H1 (cell line): ENCODE results near the gene PDS5A. TPM values are rescaled to one million over a fixed set of nuclear protein-coding genes. Genes with fewer than 3 reads are reported as not detected.
"Not testable (repeated sequence)": the region's sequence is repeated elsewhere in the genome, so short reads cannot be mapped to it uniquely, and the experiment has no call there.

Source experiments
- CTCF ChIA-PET: fragments of 300-600 bp; sonication (Branson Sonifier 250); formaldehyde crosslinking; loops from one replicate; lab custom pipeline; 2021; ENCODE audit not compliant: partially characterized antibody; lab: Charles Lee
- POLR2A ChIA-PET: fragments of 300-600 bp; sonication (Branson Sonifier 250); formaldehyde crosslinking; loops from one replicate; lab custom pipeline; 2021; ENCODE audit warnings: inconsistent platforms; ENCODE audit not compliant: partially characterized antibody; lab: Charles Lee
- DNase-seq, 2 experiments: peaks; one replicate each; pipeline versions ENCODE4 v3.0.0 to v3.0.0-alpha.2; 2010 to 2022; ENCODE audit warnings: low spot score in 2 of 2, low read depth in 1 of 2, mixed read lengths in 1 of 2
- FAIRE-seq: peaks from 2 replicates; lab custom pipeline; 2011; peaks lifted over from hg19 to GRCh38; lab: Jason Lieb, UNC
- H2AFZ ChIP-seq: 2 replicates; pipeline ENCODE4 v1.8.1; 2012; ENCODE audit warnings: low read length, inconsistent platforms
- H2AK5ac ChIP-seq: 2 replicates; pipeline ENCODE4 v1.6.1; 2013; ENCODE audit warnings: low read depth, low read length
- H2BK120ac ChIP-seq: replicated peaks from 2 replicates; pipeline ENCODE3; 2013; ENCODE audit warnings: low read depth, low read length, inconsistent platforms
- H2BK12ac ChIP-seq: 2 replicates; pipeline ENCODE4 v1.6.1; 2013; ENCODE audit warnings: low read depth, low read length
- H2BK15ac ChIP-seq: 2 replicates; pipeline ENCODE4 v1.6.1; 2013; ENCODE audit warnings: low read length
- H2BK20ac ChIP-seq: 2 replicates; pipeline ENCODE4 v1.6.1; 2013; ENCODE audit warnings: low read length
- H2BK5ac ChIP-seq: 2 replicates; pipeline ENCODE4 v1.6.1; 2013; ENCODE audit warnings: low read depth, low read length
- H3K14ac ChIP-seq: 2 replicates; pipeline ENCODE4 v1.6.1; 2013; ENCODE audit warnings: inconsistent platforms; ENCODE audit not compliant: insufficient read length
- H3K18ac ChIP-seq: 2 replicates; pipeline ENCODE4 v1.6.1; 2013; ENCODE audit warnings: low read length; ENCODE audit errors: extremely low read depth
- H3K23ac ChIP-seq: 2 replicates; pipeline ENCODE4 v1.6.1; 2013; ENCODE audit warnings: inconsistent platforms; ENCODE audit not compliant: insufficient read length
- H3K23me2 ChIP-seq: 2 replicates; pipeline ENCODE4 v1.6.1; 2013; ENCODE audit warnings: low read depth, low read length
- H3K27ac ChIP-seq: 2 replicates; pipeline ENCODE4 v1.6.1; 2011; ENCODE audit warnings: low read depth, low read length, inconsistent platforms
- H3K27me3 ChIP-seq, 4 experiments: replicated peaks in 1 of 4; 1 replicate in 1 of 4; 2 replicates in 3 of 4; pipeline versions ENCODE4 v1.6.1 to v1.8.1; 2011 to 2013; ENCODE audit warnings: low read length in 3 of 4, mild to moderate bottlenecking in 3 of 4, inconsistent platforms in 2 of 4, mixed read lengths in 2 of 4, moderate library complexity in 1 of 4; ENCODE audit not compliant: control insufficient read depth in 3 of 4, insufficient read depth in 3 of 4; ENCODE audit errors: extremely low read depth in 1 of 4
- H3K36me3 ChIP-seq, 4 experiments: 2 replicates each; pipeline versions ENCODE4 v1.6.1 to v1.8.1; 2011 to 2013; ENCODE audit warnings: mild to moderate bottlenecking in 4 of 4, low read length in 3 of 4, moderate library complexity in 2 of 4, control low read depth in 1 of 4, inconsistent platforms in 1 of 4; ENCODE audit not compliant: insufficient read depth in 4 of 4, control insufficient read depth in 2 of 4
- H3K4ac ChIP-seq: replicated peaks from 2 replicates; pipeline ENCODE3; 2013; ENCODE audit warnings: low read length, low read depth, mixed read lengths, inconsistent platforms; ENCODE audit not compliant: insufficient read length
- H3K4me1 ChIP-seq, 4 experiments: replicated peaks in 1 of 4; 1 replicate in 1 of 4; 2 replicates in 3 of 4; pipeline versions ENCODE4 v1.6.1 to v1.8.1; 2011 to 2013; ENCODE audit warnings: low read length in 3 of 4, inconsistent platforms in 2 of 4, mixed read lengths in 1 of 4; ENCODE audit not compliant: insufficient read depth in 4 of 4, control insufficient read depth in 3 of 4
- H3K4me2 ChIP-seq, 2 experiments: 2 replicates each; pipeline versions ENCODE4 v1.6.1 to v1.8.1; 2011 to 2013; ENCODE audit warnings: low read depth in 2 of 2, low read length in 2 of 2, control low read depth in 1 of 2, inconsistent platforms in 1 of 2, mild to moderate bottlenecking in 1 of 2; ENCODE audit not compliant: insufficient read depth in 1 of 2
- H3K4me3 ChIP-seq, 4 experiments: fragments of 200-600, 300-600 bp in 1 of 4; sonication (generic), shearing (Covaris generic), sonication (Bioruptor Twin) in 1 of 4; 2 replicates each; pipeline versions ENCODE4 v1.5.1 to v1.8.1; 2011 to 2016; ENCODE audit warnings: low read length in 4 of 4, low read depth in 3 of 4, control low read depth in 2 of 4, inconsistent platforms in 2 of 4, mild to moderate bottlenecking in 2 of 4, mixed read lengths in 1 of 4, moderate library complexity in 1 of 4; ENCODE audit not compliant: insufficient read depth in 2 of 4; ENCODE audit errors: extremely low read depth in 1 of 4
- H3K56ac ChIP-seq: replicated peaks from 2 replicates; pipeline ENCODE3; 2013; ENCODE audit warnings: low read depth, mild to moderate bottlenecking, mixed read lengths, low read length, inconsistent platforms; ENCODE audit not compliant: insufficient read length
- H3K79me1 ChIP-seq: 2 replicates; pipeline ENCODE4 v1.6.1; 2013; ENCODE audit warnings: low read depth, low read length, control low read depth
- H3K79me2 ChIP-seq, 2 experiments: 2 replicates each; pipeline versions ENCODE4 v1.6.1 to v1.8.1; 2012 to 2013; ENCODE audit warnings: low read length in 2 of 2, mild to moderate bottlenecking in 2 of 2, inconsistent platforms in 1 of 2; ENCODE audit not compliant: insufficient read depth in 2 of 2, control insufficient read depth in 1 of 2
- H3K9ac ChIP-seq, 4 experiments: replicated peaks in 1 of 4; 1 replicate in 1 of 4; 2 replicates in 3 of 4; pipeline versions ENCODE4 v1.6.1 to v1.8.1; 2011 to 2013; ENCODE audit warnings: low read depth in 3 of 4, low read length in 3 of 4, control low read depth in 2 of 4, mild to moderate bottlenecking in 2 of 4, moderate library complexity in 2 of 4, inconsistent platforms in 1 of 4; ENCODE audit errors: extremely low read depth in 1 of 4
- H3K9me3 ChIP-seq, 2 experiments: 2 replicates each; pipeline versions ENCODE4 v1.6.1 to v1.8.1; 2012 to 2013; ENCODE audit warnings: mild to moderate bottlenecking in 2 of 2, moderate library complexity in 2 of 2, control low read depth in 1 of 2, inconsistent platforms in 1 of 2, low read depth in 1 of 2, low read length in 1 of 2, mixed read lengths in 1 of 2; ENCODE audit not compliant: insufficient read depth in 2 of 2
- H4K20me1 ChIP-seq, 2 experiments: replicated peaks in 1 of 2; 2 replicates each; pipeline versions ENCODE3 to v1.8.1; 2011 to 2013; ENCODE audit warnings: inconsistent platforms in 2 of 2, low read length in 2 of 2, mild to moderate bottlenecking in 1 of 2; ENCODE audit not compliant: insufficient read depth in 2 of 2, control insufficient read depth in 1 of 2
- H4K5ac ChIP-seq: 2 replicates; pipeline ENCODE4 v1.6.1; 2013; ENCODE audit warnings: low read length, low read depth, mixed read lengths, inconsistent platforms; ENCODE audit not compliant: insufficient read length
- H4K8ac ChIP-seq: 2 replicates; pipeline ENCODE4 v1.8.0; 2013; ENCODE audit warnings: mild to moderate bottlenecking, moderate library complexity, low read length, inconsistent platforms; ENCODE audit not compliant: insufficient read depth; ENCODE audit errors: extremely low read depth
- H4K91ac ChIP-seq: replicated peaks from 2 replicates; pipeline ENCODE3; 2013; ENCODE audit warnings: low read length, mixed read lengths, inconsistent platforms; ENCODE audit not compliant: insufficient read length
- WGBS, 2 experiments: shearing (Covaris generic) in 1 of 2; methylation state at CpG; one replicate each; pipeline versions ENCODE4 v1.1.6 to v1.1.7; 2013 to 2015; ENCODE audit warnings: low lambda C conversion rate in 2 of 2, mixed read lengths in 2 of 2, inconsistent platforms in 1 of 2, low coverage in 1 of 2, missing lambda C conversion rate in 1 of 2; ENCODE audit not compliant: insufficient replicate concordance in 2 of 2, insufficient coverage in 1 of 2, insufficient read length in 1 of 2; ENCODE audit errors: extremely low coverage in 1 of 2, missing lambda C conversion rate in 1 of 2; 5-methylcytosine and 5-hydroxymethylcytosine counted together
- polyA plus RNA-seq, 7 experiments: library from polyadenylated mRNA; depleted of rRNA in 3 of 7; stranded (reverse) in 5 of 7; unstranded in 2 of 7; fragments of >200 nt in 5 of 7; fragments of 200-250 nt in 2 of 7; gene quantifications; 1 replicate in 5 of 7; 2 replicates in 1 of 7; 4 replicates in 1 of 7; pipeline versions ENCODE4 v1.2.1 to v1.2.3, GENCODE V29; 2011 to 2013; ENCODE audit warnings: missing spikeins in 2 of 7, mixed read lengths in 2 of 7
- total RNA-seq: library from RNA; stranded (reverse); fragmentation: NEBNext Ultra II Directional; extraction: Animal tissue kit (Norgen Biotek cat#: 25700); gene quantifications from 2 replicates; pipeline ENCODE4 v1.2.1, GENCODE V29; 2021

Gene PDS5A
- total and polyA plus RNA-seq, 2 of the 8 experiments (the other 6 are each of a cell fraction or from before 2014, with no cell fraction given) = 15.5 to 76.6 TPM

- H3K79me2 ChIP-seq, H3K36me3 ChIP-seq, H2BK120ac ChIP-seq, H3K23ac ChIP-seq, H4K8ac ChIP-seq, H2BK12ac ChIP-seq, H3K79me1 ChIP-seq, H2AFZ ChIP-seq, H3K27me3 ChIP-seq, H4K20me1 ChIP-seq, H2BK20ac ChIP-seq, H3K27ac ChIP-seq, DNase-seq, H3K4me1 ChIP-seq, H3K4me3 ChIP-seq, H4K91ac ChIP-seq, H2BK5ac ChIP-seq, H3K4me2 ChIP-seq, FAIRE-seq, H2AK5ac ChIP-seq, CTCF ChIA-PET, POLR2A ChIA-PET, H3K14ac ChIP-seq, H3K18ac ChIP-seq, H3K9ac ChIP-seq, H3K9me3 ChIP-seq, H2BK15ac ChIP-seq, H3K56ac ChIP-seq, H3K23me2 ChIP-seq, H3K4ac ChIP-seq, H4K5ac ChIP-seq: not testable (repeated sequence)
- no CpG with 5 or more reads among the region's 7 CpGs for WGBS, 2 experiments
These were observed 46.3 kb upstream of the PDS5A start for GRCh38 chr4:40024049-40024448.

- H3K4me2 ChIP-seq, H4K5ac ChIP-seq, H2BK20ac ChIP-seq, H3K4me1 ChIP-seq, H3K23ac ChIP-seq, H3K14ac ChIP-seq, DNase-seq, H3K4ac ChIP-seq, H2BK12ac ChIP-seq, H2BK15ac ChIP-seq, H4K20me1 ChIP-seq, H2BK120ac ChIP-seq, H2BK5ac ChIP-seq, H3K4me3 ChIP-seq, H3K9ac ChIP-seq, H3K56ac ChIP-seq, H3K27ac ChIP-seq, H3K23me2 ChIP-seq, POLR2A ChIA-PET, H3K79me2 ChIP-seq, FAIRE-seq, H3K27me3 ChIP-seq, H2AFZ ChIP-seq, H3K9me3 ChIP-seq, H3K79me1 ChIP-seq, H3K18ac ChIP-seq, H3K36me3 ChIP-seq, H2AK5ac ChIP-seq, CTCF ChIA-PET, H4K91ac ChIP-seq, H4K8ac ChIP-seq: not testable (repeated sequence)
- WGBS, 2 experiments = 91% methylated on average over 5 of the region's 7 CpGs; no CpG with 5 or more reads in 1 of the 2 experiments
These were observed 43.4 kb upstream of the PDS5A start for GRCh38 chr4:40021116-40021515.
